Measurements from ENCODE around the gene DNAH1. TPM values are rescaled to one million over a fixed set of nuclear protein-coding genes. Genes with fewer than 3 reads are reported as not detected.

DNAH1 gene
- total and polyA plus RNA-seq, 2 of the 4 experiments (the other 2 are of a cell fraction): 2.0 to 4.0 TPM

- Histone ChIP-seq H3K9ac (ENCODE audit: low read depth, low read length) (no peak overlapping the region), H2AK5ac (ENCODE audit: low read depth, low read length) (no peak overlapping the region), H3K27ac (ENCODE audit: insufficient read depth, low read length) (no peak overlapping the region), H4K8ac (ENCODE audit: low read depth in 2 of 2, low read length in 2 of 2) (0 out of 4 replicates have a peak overlapping the region, but pooled peaks of 1 of the 2 experiments have one; percentile 12), H3K4ac (ENCODE audit: low read depth, low read length) (no peak overlapping the region), H3K18ac (ENCODE audit: low read depth, low read length) (no peak overlapping the region), H2BK20ac (ENCODE audit: low read depth, low read length) (no peak overlapping the region), H4K5ac (ENCODE audit: low read depth, low read length) (no peak overlapping the region), H3K4me3 (ENCODE audit: insufficient read depth, low read depth, low read length) (no peak overlapping the region), H4K20me1 (ENCODE audit: insufficient read depth, low read length) (peaks cover 5% of the 10 kb centered on the region), H2BK120ac (ENCODE audit: low read depth, low read length) (no peak overlapping the region), H3K9me1 (ENCODE audit: insufficient read depth, low read length) (peaks cover 15% of the 10 kb centered on the region), H3K27me3 (ENCODE audit: control insufficient read depth, insufficient read depth, low read length) (no peaks in the 10 kb centered on the region), H3K23ac (ENCODE audit: low read depth, low read length) (no peak overlapping the region), H3K36me3 (ENCODE audit: control insufficient read depth, insufficient read depth, low read length) (no peaks in the 10 kb centered on the region), H3K56ac (ENCODE audit: extremely low read depth, insufficient read depth, low read length) (no peak overlapping the region), H3K4me1 (ENCODE audit: control insufficient read depth, insufficient read depth, low read length) (peaks cover 11% of the 10 kb centered on the region), H2AK9ac (replicated peaks; ENCODE audit: low read depth, low read length, poor library complexity) (no peak overlapping the region), H3K79me1 (ENCODE audit: low read depth in 1 of 2, low read length in 2 of 2) (peaks cover 15 to 30% of the 10 kb centered on the region in 2 experiments; a peak in 3 of 4 replicates), H2AFZ (replicated peaks; ENCODE audit: low read length, poor library complexity) (no peak overlapping the region), H4K91ac (ENCODE audit: insufficient read depth, low read depth, low read length) (no peak overlapping the region), H3K14ac (replicated peaks; ENCODE audit: low read depth, low read length) (no peak overlapping the region), H3K9me3 (ENCODE audit: control insufficient read depth, insufficient read depth, low read length) (no peaks in the 10 kb centered on the region), H3K4me2 (ENCODE audit: low read depth, low read length) (no peak overlapping the region), H2BK5ac (ENCODE audit: low read depth, low read length, poor library complexity, severe bottlenecking) (no peak overlapping the region), H2BK15ac (ENCODE audit: low read depth, low read length) (no peak overlapping the region)
- ChIA-PET CTCF (interaction anchor here (1.0 kb wide), 1 partner anchor 57 kb away, joined by 3 read pairs; no protein-coding TSS in a partner anchor), POLR2A (ENCODE audit: unreplicated experiment) (no interaction called here)
- dilution Hi-C loops (cut with HindIII; ENCODE audit: low sequenced_read_pairs, unreplicated experiment) (no loop called here), intact Hi-C loops (cut with micrococcal nuclease) (no loop called here), in situ Hi-C loops (cut with MboI; ENCODE audit: low sequenced_read_pairs) (no loop called here)
- ATAC-seq (ENCODE audit: low read depth): no peak
- no TSS peak for BruUV-seq (replicated peaks)
- DNase-seq: no peak
- 100% methylated on average over 4 of the region's 8 CpGs; no CpG with 5 or more reads in 1 of the 2 experiments for WGBS, 2 experiments (ENCODE audit: extremely low coverage in 2 of 2, insufficient read length in 1 of 2)
- no peak for TF ChIP-seq CEBPB (IDR thresholded peaks at IDR 0.05; ENCODE audit: low read depth, low read length)
- no peak for TF ChIP-seq MAFK (IDR thresholded peaks at IDR 0.05; ENCODE audit: low read depth, low read length)
- no peak for TF ChIP-seq MAZ (IDR thresholded peaks at IDR 0.05; ENCODE audit: borderline replicate concordance, low read depth, low read length)
- TF ChIP-seq RFX5 (IDR thresholded peaks at IDR 0.05; ENCODE audit: low read depth, low read length): no peak
- TF ChIP-seq BHLHE40 (IDR thresholded peaks at IDR 0.05; ENCODE audit: low read depth, low read length): no peak
- no peak for TF ChIP-seq USF2 (IDR thresholded peaks at IDR 0.05; ENCODE audit: low read depth, low read length)
- no peak for TF ChIP-seq RAD21 (IDR thresholded peaks at IDR 0.05; ENCODE audit: low read length)
- no peak for TF ChIP-seq NFE2L2 (IDR thresholded peaks at IDR 0.05; ENCODE audit: low read depth, low read length)
- TF ChIP-seq CHD1 (IDR thresholded peaks at IDR 0.05; ENCODE audit: low read depth, low read length): no peak
- TF ChIP-seq FOS (IDR thresholded peaks at IDR 0.05; ENCODE audit: low read depth, low read length): no peak
- no peak for TF ChIP-seq MXI1 (IDR thresholded peaks at IDR 0.05; ENCODE audit: borderline replicate concordance, low read depth, low read length)
- no peak for TF ChIP-seq RCOR1 (IDR thresholded peaks at IDR 0.05; ENCODE audit: insufficient replicate concordance, low read length)
- no peak for TF ChIP-seq ELK1 (IDR thresholded peaks at IDR 0.05; ENCODE audit: borderline replicate concordance, low read depth, low read length)
- no peak for TF ChIP-seq CTCF (conservative IDR thresholded peaks at IDR 0.05; ENCODE audit: low read depth, low read length)
- no peak for TF ChIP-seq POLR2A (IDR thresholded peaks at IDR 0.05; ENCODE audit: low read depth, low read length)
Observed at GRCh38 chr3:52281981-52282801, 33.9 kb upstream of the DNAH1 start.
